ENCODE data around the gene SDR42E2. TPM values are rescaled to one million over a fixed set of nuclear protein-coding genes. Genes with fewer than 3 reads are reported as not detected.
"Not testable (repeated sequence)": the region's sequence is repeated elsewhere in the genome, so short reads cannot be mapped to it uniquely, and the experiment has no call there.

SDR42E2 gene
- polyA plus RNA-seq, 1 donor from 2014 or later, result not detected

- no peaks in the 10 kb centered on the region for H3K9me2 ChIP-seq (ENCODE audit: insufficient read depth, low read length)
- H3K36me3 ChIP-seq (ENCODE audit: insufficient read depth, low read length), result no peaks in the 10 kb centered on the region
- no peaks in the 10 kb centered on the region for H3F3A ChIP-seq (ENCODE audit: insufficient read depth, low read length, poor library complexity, severe bottlenecking)
- no peak overlapping the region for H2AFZ ChIP-seq (ENCODE audit: low read depth, low read length)
- no peaks in the 10 kb centered on the region for H3K9me3 ChIP-seq (ENCODE audit: low read length)
- H3K4me3 ChIP-seq (ENCODE audit: low read length), result no peak overlapping the region
- H3K9ac ChIP-seq (ENCODE audit: low read length), result no peak overlapping the region
- TF ChIP-seq TAF1 (IDR thresholded peaks at IDR 0.05; ENCODE audit: low read depth), result no peak
- no peak overlapping the region for H3K4me2 ChIP-seq (ENCODE audit: low read length)
- no peak overlapping the region for H3K27ac ChIP-seq (ENCODE audit: low read length)
- no peaks in the 10 kb centered on the region for H3K79me2 ChIP-seq (replicated peaks; ENCODE audit: insufficient read depth, low read length)
- H3K27me3 ChIP-seq (ENCODE audit: insufficient read depth, low read depth, low read length), result peaks cover 20% of the 10 kb centered on the region
- H4K20me1 ChIP-seq (ENCODE audit: insufficient read depth), result no peaks in the 10 kb centered on the region
Observed at GRCh38 chr16:22165508-22166285, 3.4 kb downstream of the SDR42E2 start.

- H3K79me2 ChIP-seq (replicated peaks; ENCODE audit: insufficient read depth, low read length), result no peaks in the 10 kb centered on the region
- no peaks in the 10 kb centered on the region for H3K9me2 ChIP-seq (ENCODE audit: insufficient read depth, low read length)
- H2AFZ ChIP-seq (ENCODE audit: low read depth, low read length), result no peak overlapping the region
- H3K27ac ChIP-seq (ENCODE audit: low read length), result no peak overlapping the region
- H3K4me2 ChIP-seq (ENCODE audit: low read length), result no peak overlapping the region
- no peaks in the 10 kb centered on the region for H3K9me3 ChIP-seq (ENCODE audit: low read length)
- H3K4me3 ChIP-seq (ENCODE audit: low read length), result no peak overlapping the region
- H4K20me1 ChIP-seq (ENCODE audit: insufficient read depth), result no peaks in the 10 kb centered on the region
- H3F3A ChIP-seq (ENCODE audit: insufficient read depth, low read length, poor library complexity, severe bottlenecking), result no peaks in the 10 kb centered on the region
- no peak overlapping the region for H3K9ac ChIP-seq (ENCODE audit: low read length)
- no peak for TF ChIP-seq POLR2AphosphoS5 (IDR thresholded peaks at IDR 0.05)
- no peak for TF ChIP-seq REST (IDR thresholded peaks at IDR 0.05; ENCODE audit: borderline replicate concordance)
- no peak for TF ChIP-seq TAF1 (IDR thresholded peaks at IDR 0.05; ENCODE audit: low read depth)
- TF ChIP-seq CTCF (IDR thresholded peaks at IDR 0.05; ENCODE audit: poor library complexity, severe bottlenecking), result no peak
- no peak for TF ChIP-seq SMC3 (conservative IDR thresholded peaks at IDR 0.05; ENCODE audit: poor library complexity)
- no peak for TF ChIP-seq RAD21 (conservative IDR thresholded peaks at IDR 0.05)
- TF ChIP-seq MXI1 (conservative IDR thresholded peaks at IDR 0.05; ENCODE audit: poor library complexity, severe bottlenecking), result no peak
- no peak for TF ChIP-seq EZH2 (IDR thresholded peaks at IDR 0.05; ENCODE audit: borderline replicate concordance, insufficient read depth, low read length, poor library complexity, severe bottlenecking)
- TF ChIP-seq EP300 (conservative IDR thresholded peaks at IDR 0.05; ENCODE audit: poor library complexity, severe bottlenecking), result no peak
- no peaks in the 10 kb centered on the region for H3K27me3 ChIP-seq (ENCODE audit: insufficient read depth, low read depth, low read length)
- H3K36me3 ChIP-seq (ENCODE audit: insufficient read depth, low read length), result no peaks in the 10 kb centered on the region
Observed at GRCh38 chr16:22171953-22172352, 9.6 kb downstream of the SDR42E2 start.

- H3K79me2 ChIP-seq (replicated peaks; ENCODE audit: insufficient read depth, low read length); H2AFZ ChIP-seq (ENCODE audit: low read depth, low read length); H3K4me3 ChIP-seq (ENCODE audit: low read length); H3K4me2 ChIP-seq (ENCODE audit: low read length); H3K9me2 ChIP-seq (ENCODE audit: insufficient read depth, low read length); H4K20me1 ChIP-seq (ENCODE audit: insufficient read depth); H3K36me3 ChIP-seq (ENCODE audit: insufficient read depth, low read length); H3K9ac ChIP-seq (ENCODE audit: low read length); H3F3A ChIP-seq (ENCODE audit: insufficient read depth, low read length, poor library complexity, severe bottlenecking); H3K27ac ChIP-seq (ENCODE audit: low read length); H3K9me3 ChIP-seq (ENCODE audit: low read length); H3K27me3 ChIP-seq (ENCODE audit: insufficient read depth, low read depth, low read length): not testable (repeated sequence)
Observed at GRCh38 chr16:22172642-22173041, 10.3 kb downstream of the SDR42E2 start.

Data from neural cell (in vitro differentiated cells).